ENCODE data around the gene SNX18.

The SNX18 gene

GRCh38 chr5:54519509-54519876, 1.9 kb downstream of the SNX18 start:
- Histone ChIP-seq H4K20me1 (ENCODE audit: control insufficient read depth, insufficient read depth, low read depth, low read length) (no peaks in the 10 kb centered on the region), H3K4me3 (ENCODE audit: low read length) (peak overlapping the region; percentile 32), H3K27me3 (ENCODE audit: control insufficient read depth, low read length) (no peaks in the 10 kb centered on the region), H3K9me3 (ENCODE audit: control insufficient read depth, insufficient read depth, low read length) (no peaks in the 10 kb centered on the region), H3K9me2 (replicated peaks; ENCODE audit: control insufficient read depth, low read length) (no peaks in the 10 kb centered on the region), H3F3A (ENCODE audit: control insufficient read depth, insufficient read depth) (no peaks in the 10 kb centered on the region), H3K79me2 (ENCODE audit: control insufficient read depth, low read length) (peaks cover 2% of the 10 kb centered on the region), H3K4me1 (ENCODE audit: control insufficient read depth, low read length) (peaks cover 29% of the 10 kb centered on the region), H3K27ac (ENCODE audit: low read depth, low read length) (no peak overlapping the region), H3K36me3 (ENCODE audit: control insufficient read depth, low read length) (no peaks in the 10 kb centered on the region), H3K4me2 (ENCODE audit: low read length) (peak overlapping the region; percentile 60)
- no peak for TF ChIP-seq CTCF (IDR thresholded peaks at IDR 0.05; ENCODE audit: low read depth, low read length, poor library complexity, severe bottlenecking)
- TF ChIP-seq EZH2phosphoT487 (IDR thresholded peaks at IDR 0.05; ENCODE audit: borderline replicate concordance, low read length), result no peak

GRCh38 chr5:54520438-54520846, 2.9 kb downstream of the SNX18 start:
- Histone ChIP-seq H3K27ac (ENCODE audit: low read depth, low read length) (no peak overlapping the region), H3K4me1 (ENCODE audit: control insufficient read depth, low read length) (peaks cover 29% of the 10 kb centered on the region), H3K27me3 (ENCODE audit: control insufficient read depth, low read length) (no peaks in the 10 kb centered on the region), H3K4me3 (ENCODE audit: low read length) (peak overlapping the region; percentile 32), H3F3A (ENCODE audit: control insufficient read depth, insufficient read depth) (no peaks in the 10 kb centered on the region), H4K20me1 (ENCODE audit: control insufficient read depth, insufficient read depth, low read depth, low read length) (no peaks in the 10 kb centered on the region), H3K9me2 (replicated peaks; ENCODE audit: control insufficient read depth, low read length) (no peaks in the 10 kb centered on the region), H3K9me3 (ENCODE audit: control insufficient read depth, insufficient read depth, low read length) (no peaks in the 10 kb centered on the region), H3K36me3 (ENCODE audit: control insufficient read depth, low read length) (no peaks in the 10 kb centered on the region), H3K79me2 (ENCODE audit: control insufficient read depth, low read length) (peaks cover 2% of the 10 kb centered on the region), H3K4me2 (ENCODE audit: low read length) (peak overlapping the region; percentile 60)
- no peak for TF ChIP-seq CTCF (IDR thresholded peaks at IDR 0.05; ENCODE audit: low read depth, low read length, poor library complexity, severe bottlenecking)
- no peak for TF ChIP-seq EZH2phosphoT487 (IDR thresholded peaks at IDR 0.05; ENCODE audit: borderline replicate concordance, low read length)

GRCh38 chr5:54520940-54521339, 3.4 kb downstream of the SNX18 start:
- Histone ChIP-seq H3K27ac (ENCODE audit: low read depth, low read length) (no peak overlapping the region), H3K9me2 (replicated peaks; ENCODE audit: control insufficient read depth, low read length) (no peaks in the 10 kb centered on the region), H3K36me3 (ENCODE audit: control insufficient read depth, low read length) (no peaks in the 10 kb centered on the region), H3K4me2 (ENCODE audit: low read length) (peak overlapping the region; percentile 60), H3K4me1 (ENCODE audit: control insufficient read depth, low read length) (peaks cover 29% of the 10 kb centered on the region), H3K4me3 (ENCODE audit: low read length) (peak overlapping the region; percentile 32), H3K27me3 (ENCODE audit: control insufficient read depth, low read length) (no peaks in the 10 kb centered on the region), H3K9me3 (ENCODE audit: control insufficient read depth, insufficient read depth, low read length) (no peaks in the 10 kb centered on the region), H3K79me2 (ENCODE audit: control insufficient read depth, low read length) (peaks cover 2% of the 10 kb centered on the region), H3F3A (ENCODE audit: control insufficient read depth, insufficient read depth) (no peaks in the 10 kb centered on the region), H4K20me1 (ENCODE audit: control insufficient read depth, insufficient read depth, low read depth, low read length) (no peaks in the 10 kb centered on the region)
- TF ChIP-seq CTCF (IDR thresholded peaks at IDR 0.05; ENCODE audit: low read depth, low read length, poor library complexity, severe bottlenecking), result no peak
- no peak for TF ChIP-seq EZH2phosphoT487 (IDR thresholded peaks at IDR 0.05; ENCODE audit: borderline replicate concordance, low read length)

All from DOHH2 (cell line).